ENCODE results near the gene CALM3.

GRCh38 chr19:46644720-46645119, 43.6 kb downstream of the CALM3 start:
- TF ChIP-seq, protein P1, sequence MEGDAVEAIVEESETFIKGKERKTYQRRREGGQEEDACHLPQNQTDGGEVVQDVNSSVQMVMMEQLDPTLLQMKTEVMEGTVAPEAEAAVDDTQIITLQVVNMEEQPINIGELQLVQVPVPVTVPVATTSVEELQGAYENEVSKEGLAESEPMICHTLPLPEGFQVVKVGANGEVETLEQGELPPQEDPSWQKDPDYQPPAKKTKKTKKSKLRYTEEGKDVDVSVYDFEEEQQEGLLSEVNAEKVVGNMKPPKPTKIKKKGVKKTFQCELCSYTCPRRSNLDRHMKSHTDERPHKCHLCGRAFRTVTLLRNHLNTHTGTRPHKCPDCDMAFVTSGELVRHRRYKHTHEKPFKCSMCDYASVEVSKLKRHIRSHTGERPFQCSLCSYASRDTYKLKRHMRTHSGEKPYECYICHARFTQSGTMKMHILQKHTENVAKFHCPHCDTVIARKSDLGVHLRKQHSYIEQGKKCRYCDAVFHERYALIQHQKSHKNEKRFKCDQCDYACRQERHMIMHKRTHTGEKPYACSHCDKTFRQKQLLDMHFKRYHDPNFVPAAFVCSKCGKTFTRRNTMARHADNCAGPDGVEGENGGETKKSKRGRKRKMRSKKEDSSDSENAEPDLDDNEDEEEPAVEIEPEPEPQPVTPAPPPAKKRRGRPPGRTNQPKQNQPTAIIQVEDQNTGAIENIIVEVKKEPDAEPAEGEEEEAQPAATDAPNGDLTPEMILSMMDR (IDR thresholded peaks at IDR 0.05) = no peak
- TF ChIP-seq POLR2A (IDR thresholded peaks at IDR 0.05) = no peak
